ENCODE measurements around the gene NPIPB2. TPM values are rescaled to one million over a fixed set of nuclear protein-coding genes. Genes with fewer than 3 reads are reported as not detected.

Gene NPIPB2
- total RNA-seq, 1 experiment from 2014 or later = 10.3 TPM

GRCh38 chr16:11979013-11979672 lies 37.3 kb upstream of the NPIPB2 start:
- no peaks in the 10 kb centered on the region for H3K9me3 ChIP-seq (ENCODE audit: control insufficient read depth, insufficient read depth, low read depth, low read length)
- H3K27me3 ChIP-seq (ENCODE audit: control insufficient read depth, insufficient read depth, low read length) = no peaks in the 10 kb centered on the region
- in situ Hi-C loops (cut with HindIII; ENCODE audit: low pct_unique_long_range_greater_than_20kb, low sequenced_read_pairs) (no loop called here), intact Hi-C loops (cut with micrococcal nuclease; ENCODE audit: unreplicated experiment) (no loop called here)
- CTCF ChIA-PET = interaction anchor here (0.6 kb wide), 1 partner anchor 30 kb away, joined by 5 read pairs; no protein-coding TSS in a partner anchor
- TF ChIP-seq SIN3A (IDR thresholded peaks at IDR 0.05; ENCODE audit: borderline replicate concordance, insufficient read depth, low read depth, low read length) (no peak), POLR2AphosphoS5 (IDR thresholded peaks at IDR 0.05; ENCODE audit: low read depth, low read length) (no peak), REST (IDR thresholded peaks at IDR 0.05; ENCODE audit: insufficient read depth in 1 of 2, low read depth in 2 of 2, low read length in 1 of 2) (no peak), TCF7L2 (IDR thresholded peaks at IDR 0.05; ENCODE audit: low read depth, low read length) (no peak)
- TF ChIP-seq, protein P1, sequence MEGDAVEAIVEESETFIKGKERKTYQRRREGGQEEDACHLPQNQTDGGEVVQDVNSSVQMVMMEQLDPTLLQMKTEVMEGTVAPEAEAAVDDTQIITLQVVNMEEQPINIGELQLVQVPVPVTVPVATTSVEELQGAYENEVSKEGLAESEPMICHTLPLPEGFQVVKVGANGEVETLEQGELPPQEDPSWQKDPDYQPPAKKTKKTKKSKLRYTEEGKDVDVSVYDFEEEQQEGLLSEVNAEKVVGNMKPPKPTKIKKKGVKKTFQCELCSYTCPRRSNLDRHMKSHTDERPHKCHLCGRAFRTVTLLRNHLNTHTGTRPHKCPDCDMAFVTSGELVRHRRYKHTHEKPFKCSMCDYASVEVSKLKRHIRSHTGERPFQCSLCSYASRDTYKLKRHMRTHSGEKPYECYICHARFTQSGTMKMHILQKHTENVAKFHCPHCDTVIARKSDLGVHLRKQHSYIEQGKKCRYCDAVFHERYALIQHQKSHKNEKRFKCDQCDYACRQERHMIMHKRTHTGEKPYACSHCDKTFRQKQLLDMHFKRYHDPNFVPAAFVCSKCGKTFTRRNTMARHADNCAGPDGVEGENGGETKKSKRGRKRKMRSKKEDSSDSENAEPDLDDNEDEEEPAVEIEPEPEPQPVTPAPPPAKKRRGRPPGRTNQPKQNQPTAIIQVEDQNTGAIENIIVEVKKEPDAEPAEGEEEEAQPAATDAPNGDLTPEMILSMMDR (IDR thresholded peaks at IDR 0.05) = no peak
- H3K36me3 ChIP-seq (ENCODE audit: control insufficient read depth, insufficient read depth, low read length) = no peaks in the 10 kb centered on the region
- no TSS peak for BruUV-seq (replicated peaks)
- no peak for DNase-seq (ENCODE audit: low read depth, low spot score)
- no peak overlapping the region for H3K4me3 ChIP-seq (ENCODE audit: low read depth in 2 of 2, low read length in 2 of 2)
- H3K27ac ChIP-seq (ENCODE audit: low read length) = no peak overlapping the region
- POLR2A ChIA-PET = no interaction called here
- H3K4me1 ChIP-seq (ENCODE audit: control insufficient read depth, insufficient read depth, low read length) = peaks cover 6% of the 10 kb centered on the region; the same call in 1 of the 2 replicates
- ATAC-seq = no peak

- TF ChIP-seq POLR2AphosphoS5 (IDR thresholded peaks at IDR 0.05; ENCODE audit: low read depth, low read length) (no peak), SIN3A (IDR thresholded peaks at IDR 0.05; ENCODE audit: borderline replicate concordance, insufficient read depth, low read depth, low read length) (no peak), TCF7L2 (IDR thresholded peaks at IDR 0.05; ENCODE audit: low read depth, low read length) (no peak)
- TF ChIP-seq, protein P1 (IDR thresholded peaks at IDR 0.05) = no peak
- H3K4me1 ChIP-seq (ENCODE audit: control insufficient read depth, insufficient read depth, low read length) = peaks cover 6% of the 10 kb centered on the region; the same call in 1 of the 2 replicates
- ChIA-PET POLR2A (no interaction called here), CTCF (interaction anchor here (0.8 kb wide), 1 partner anchor 20 kb away, joined by 3 read pairs; no protein-coding TSS in a partner anchor)
- in situ Hi-C loops (cut with HindIII; ENCODE audit: low pct_unique_long_range_greater_than_20kb, low sequenced_read_pairs) (no loop called here), intact Hi-C loops (cut with micrococcal nuclease; ENCODE audit: unreplicated experiment) (no loop called here)
- BruUV-seq (replicated peaks) = TSS peak; percentile 64
- ATAC-seq (no peak), DNase-seq (ENCODE audit: low read depth, low spot score) (no peak)
- no peaks in the 10 kb centered on the region for H3K36me3 ChIP-seq (ENCODE audit: control insufficient read depth, insufficient read depth, low read length)
- H3K9me3 ChIP-seq (ENCODE audit: control insufficient read depth, insufficient read depth, low read depth, low read length) = no peaks in the 10 kb centered on the region
- peak overlapping the region; percentile 73 to 86; a peak in 2 of 4 replicates for H3K4me3 ChIP-seq (ENCODE audit: low read depth in 2 of 2, low read length in 2 of 2)
- peak overlapping the region; percentile 78; the same call in 1 of the 2 replicates for H3K27ac ChIP-seq (ENCODE audit: low read length)
- no peaks in the 10 kb centered on the region for H3K27me3 ChIP-seq (ENCODE audit: control insufficient read depth, insufficient read depth, low read length)
These were observed 36.2 kb upstream of the NPIPB2 start for GRCh38 chr16:11978080-11978479.

All from Panc1 (cell line).